ENCODE measurements around the gene FAM90A1.
"Not testable (repeated sequence)": the region's sequence is repeated elsewhere in the genome, so short reads cannot be mapped to it uniquely, and the experiment has no call there.

The FAM90A1 gene

DNA sequence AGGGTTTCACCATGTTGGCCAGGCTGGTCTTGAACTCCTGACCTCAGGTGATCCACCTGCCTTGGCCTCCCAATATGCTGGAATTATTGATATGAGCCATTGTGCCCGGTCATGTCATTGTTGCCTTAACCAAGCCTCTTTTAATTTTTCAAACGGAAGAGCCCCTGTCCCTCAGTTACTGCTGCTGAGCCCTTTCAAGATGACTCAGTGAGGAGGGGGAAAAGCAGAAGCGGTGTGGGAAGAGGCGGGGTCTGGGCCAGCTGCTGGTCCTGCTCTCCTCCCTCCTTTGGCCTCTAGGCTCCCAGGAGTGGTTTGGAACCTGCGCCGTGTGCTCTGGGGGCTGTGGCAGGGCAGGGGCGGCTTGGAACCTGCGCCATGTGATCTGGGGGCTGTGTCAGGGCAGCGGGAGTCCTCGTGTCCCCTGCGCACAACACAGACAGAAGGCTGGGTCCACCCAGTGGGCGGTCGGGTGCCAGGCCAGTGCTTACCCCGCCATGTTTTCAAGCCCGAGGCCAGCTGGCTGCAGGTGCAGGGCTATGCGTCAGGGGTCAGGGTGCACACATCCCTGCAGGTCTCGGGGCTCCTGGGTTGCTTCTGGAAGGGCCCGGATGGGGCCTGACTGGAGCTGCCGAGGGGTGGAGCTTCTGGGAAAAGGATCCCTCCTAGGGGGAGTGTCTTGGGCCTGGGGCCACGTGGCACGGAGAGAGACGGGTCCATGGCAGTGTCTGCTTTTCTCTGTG, at the start of gene FAM90A1:
FAM90A1 (minus strand) TSS at position 627 of the 740 bp plus-strand sequence. CDS start 2,786 bp downstream, outside the sequence.
- DNase-seq (ENCODE audit: low read depth) = not testable (repeated sequence)

GRCh38 chr12:8276397-8276796, 49.0 kb upstream of the FAM90A1 start:
- DNase-seq (ENCODE audit: low read depth) = not testable (repeated sequence)

DNA sequence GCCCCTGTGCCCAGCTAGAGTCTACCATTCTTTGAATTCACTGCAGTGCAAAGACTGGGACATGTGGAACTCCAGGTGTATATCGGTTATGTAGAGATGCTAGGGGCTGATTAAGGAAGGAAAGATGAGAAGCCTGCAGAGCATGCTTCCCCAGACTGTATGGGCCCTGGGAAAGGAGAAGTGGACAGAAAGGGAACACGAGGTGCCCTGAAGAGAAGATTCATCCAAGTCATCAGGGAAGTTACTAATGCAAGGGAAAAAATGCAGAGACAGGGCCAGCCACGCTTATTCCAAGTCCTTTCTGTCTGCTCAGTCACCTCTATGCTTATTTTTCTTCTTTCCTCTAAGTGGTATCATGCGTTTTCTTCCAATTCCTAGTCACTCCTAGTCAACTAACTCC, 39.3 kb upstream of the FAM90A1 start:
- not testable (repeated sequence) for DNase-seq (ENCODE audit: low read depth)

DNA sequence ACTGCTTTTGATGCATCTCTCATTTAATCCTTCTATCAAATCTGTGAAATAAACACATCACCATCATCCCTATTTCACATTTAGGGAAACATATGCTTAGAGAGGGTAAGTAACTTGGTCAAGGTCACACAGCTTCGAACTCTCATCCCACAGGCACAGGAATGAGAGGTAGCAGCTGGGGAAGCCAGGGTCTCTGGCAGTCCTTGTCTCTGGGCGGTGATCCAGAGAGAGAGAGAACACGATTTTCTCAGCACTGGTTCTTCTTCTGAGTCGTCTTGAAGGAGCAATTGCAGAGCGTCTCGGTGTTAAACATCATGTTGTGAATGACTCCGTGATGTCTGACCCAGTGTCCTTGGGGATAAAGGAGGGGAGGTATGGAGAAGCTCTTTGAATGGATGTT, 36.8 kb upstream of the FAM90A1 start:
- not testable (repeated sequence) for DNase-seq (ENCODE audit: low read depth)

- DNase-seq (ENCODE audit: low read depth) = not testable (repeated sequence)
Observed at GRCh38 chr12:8261111-8261554, 33.7 kb upstream of the FAM90A1 start.

GRCh38 chr12:8256356-8256755, 28.9 kb upstream of the FAM90A1 start:
- not testable (repeated sequence) for DNase-seq (ENCODE audit: low read depth)

DNA sequence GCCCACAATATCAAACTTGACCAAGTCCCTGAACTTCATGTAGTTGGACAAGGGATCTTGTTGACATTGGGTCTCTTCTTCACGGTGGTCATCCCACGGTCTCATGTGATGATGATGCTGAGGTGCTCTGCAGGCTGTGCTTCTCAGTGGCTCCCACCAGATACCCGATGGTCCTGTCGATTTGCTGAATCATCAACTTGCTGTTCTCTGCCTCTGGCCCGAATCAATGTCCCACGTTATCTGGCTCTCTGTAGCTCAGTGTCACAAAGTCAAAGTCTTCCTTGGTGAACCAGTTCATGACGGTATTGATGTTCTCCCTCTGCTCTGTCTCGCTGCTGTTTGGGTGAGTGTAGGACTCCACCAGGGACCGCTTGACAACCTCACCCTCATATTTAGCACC, 27.3 kb upstream of the FAM90A1 start:
- DNase-seq (ENCODE audit: low read depth) = not testable (repeated sequence)

- not testable (repeated sequence) for DNase-seq (ENCODE audit: low read depth)
Observed at GRCh38 chr12:8252056-8252818, 24.8 kb upstream of the FAM90A1 start.

GRCh38 chr12:8251616-8252015, 24.2 kb upstream of the FAM90A1 start:
- DNase-seq (ENCODE audit: low read depth) = not testable (repeated sequence)

- not testable (repeated sequence) for DNase-seq (ENCODE audit: low read depth)
Observed at GRCh38 chr12:8246941-8247535, 19.6 kb upstream of the FAM90A1 start.

GRCh38 chr12:8243682-8244161, 16.3 kb upstream of the FAM90A1 start:
- DNase-seq (ENCODE audit: low read depth) = not testable (repeated sequence)

GRCh38 chr12:8242880-8243681, 15.7 kb upstream of the FAM90A1 start:
- peak; percentile 100 for DNase-seq (ENCODE audit: low read depth)

DNA sequence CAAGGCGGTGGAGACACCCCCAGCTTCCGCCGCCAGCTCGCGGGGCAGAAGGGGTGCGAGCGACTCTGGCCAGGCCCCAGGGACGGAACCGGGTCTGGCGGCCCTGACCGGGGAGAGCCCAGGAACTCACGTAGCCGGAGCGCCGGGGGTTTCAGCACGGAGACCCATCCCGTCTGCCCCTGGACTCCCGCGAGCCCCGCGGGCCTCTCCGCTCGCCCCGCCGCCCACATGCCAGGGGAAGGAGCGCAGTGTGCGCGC, 15.1 kb upstream of the FAM90A1 start:
- not testable (repeated sequence) for DNase-seq (ENCODE audit: low read depth)

DNA sequence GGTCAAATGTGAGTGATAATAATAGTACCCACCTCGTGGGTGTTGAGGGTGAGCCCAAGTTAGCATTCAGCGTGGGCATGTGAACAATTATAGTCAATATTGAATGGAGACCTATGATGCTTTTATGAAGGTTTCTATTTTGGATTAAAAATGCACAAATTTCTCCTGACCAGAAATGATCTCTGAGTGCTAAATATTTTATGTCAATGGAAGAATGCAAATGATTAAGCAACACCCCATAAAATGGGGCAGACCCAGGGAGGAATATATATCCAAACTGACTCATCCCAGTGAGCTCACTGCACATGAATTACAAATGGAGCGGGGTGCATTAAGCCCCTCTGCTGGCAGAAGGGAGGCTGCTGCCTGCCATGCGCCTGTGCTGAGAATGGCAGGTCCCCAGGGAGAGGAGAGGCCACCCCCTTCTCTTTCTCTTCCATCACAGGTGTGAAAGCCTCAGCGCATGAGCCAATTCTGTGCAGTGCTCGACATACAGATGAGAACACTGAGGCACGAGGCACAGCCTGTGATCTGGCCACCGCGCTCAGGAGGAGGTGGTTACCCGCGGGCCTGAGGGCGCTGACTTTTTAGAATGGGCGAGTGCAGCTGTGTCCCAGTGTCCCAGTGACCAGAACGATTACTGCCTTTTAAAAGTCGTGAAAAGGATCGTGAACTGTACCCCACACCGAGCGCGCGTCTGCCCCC, 14.7 kb upstream of the FAM90A1 start:
- not testable (repeated sequence) for DNase-seq (ENCODE audit: low read depth)

- not testable (repeated sequence) for DNase-seq (ENCODE audit: low read depth)
Observed at GRCh38 chr12:8240340-8241114, 13.1 kb upstream of the FAM90A1 start.

DNA sequence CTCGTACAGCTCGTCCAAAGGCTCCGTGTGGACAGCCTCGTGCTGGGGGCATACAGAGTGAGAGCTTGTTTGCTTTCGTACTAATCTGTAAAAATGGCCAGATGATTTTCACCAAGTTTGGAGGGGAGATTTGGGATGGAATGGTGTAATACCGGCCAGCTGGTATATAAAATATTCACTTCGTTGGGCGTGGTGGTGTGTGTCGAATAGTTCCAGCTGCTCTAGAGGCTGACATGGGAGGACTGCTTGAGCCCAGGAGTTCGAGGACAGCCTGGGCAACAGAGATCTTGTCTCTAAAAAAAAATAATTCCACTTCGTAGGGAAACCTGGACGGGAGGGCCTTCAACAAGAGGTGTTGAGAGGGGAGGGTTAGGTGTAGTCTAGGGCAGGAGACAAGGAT, 9.6 kb upstream of the FAM90A1 start:
- not testable (repeated sequence) for DNase-seq (ENCODE audit: low read depth)

GRCh38 chr12:8235316-8236157, 8.1 kb upstream of the FAM90A1 start:
- DNase-seq (ENCODE audit: low read depth) = not testable (repeated sequence)

DNA sequence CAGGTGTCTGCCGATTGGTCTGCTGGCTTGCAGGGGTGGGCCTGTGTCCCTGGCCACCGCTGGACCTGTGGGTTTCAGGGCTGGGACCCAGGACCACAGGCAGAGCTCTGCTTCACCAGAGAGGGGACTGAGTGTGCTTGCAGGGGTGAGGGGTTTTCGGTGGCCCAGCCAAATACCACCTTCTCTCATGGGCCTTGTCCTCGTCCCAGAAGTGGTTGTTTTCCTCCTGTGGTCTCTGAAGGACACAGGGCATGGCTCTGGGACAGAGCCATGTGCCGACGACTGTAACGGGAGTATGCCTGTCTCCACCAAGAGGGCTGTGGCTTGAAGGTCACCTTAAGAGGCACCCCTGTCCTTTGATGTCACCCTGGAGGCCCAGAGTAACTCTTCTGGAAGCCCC, 7.3 kb upstream of the FAM90A1 start:
- not testable (repeated sequence) for DNase-seq (ENCODE audit: low read depth)

DNA sequence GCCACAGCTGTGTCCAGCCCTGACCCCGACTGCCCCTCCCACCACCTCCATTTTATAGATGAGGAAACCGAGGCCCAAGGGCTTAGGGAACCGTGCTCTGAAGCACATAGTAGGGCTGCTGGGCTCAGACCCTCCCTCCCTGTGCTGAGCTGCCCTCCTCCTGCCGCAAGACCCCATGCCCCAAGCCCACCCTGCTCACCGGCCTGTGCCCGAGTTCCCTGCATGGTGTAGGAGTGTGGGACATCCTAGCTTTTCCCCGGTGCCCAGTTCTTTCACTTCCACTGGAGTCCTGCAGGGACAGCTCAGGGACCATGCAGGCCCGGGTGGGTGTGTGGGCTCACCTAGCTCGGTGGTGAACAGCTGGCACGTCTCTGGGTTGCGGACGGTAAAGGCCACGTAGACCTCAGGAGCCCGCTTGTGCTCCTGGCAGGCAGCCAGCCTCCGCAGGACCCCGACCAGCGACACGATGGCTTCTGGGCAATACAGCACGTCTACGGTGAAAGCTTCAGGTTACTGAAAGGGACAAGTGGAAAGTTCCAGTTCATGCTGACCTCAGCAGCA, 6.6 kb upstream of the FAM90A1 start:
- DNase-seq (ENCODE audit: low read depth) = not testable (repeated sequence)
